Fibroblast of pulmonary artery (primary cell): ENCODE results near the gene SLC17A7.
"Not testable (repeated sequence)": the region's sequence is repeated elsewhere in the genome, so short reads cannot be mapped to it uniquely, and the experiment has no call there.

Experiments used
- DNase-seq: peaks from one replicate; pipeline ENCODE4 v3.0.0-alpha.2; 2010; ENCODE audit warnings: low read depth
- H3K4me3 ChIP-seq: replicated peaks from 2 replicates; pipeline ENCODE4 v1.5.1; 2011; ENCODE audit warnings: low read depth, mild to moderate bottlenecking, control low read depth, low read length, moderate library complexity
- CTCF ChIP-seq: IDR thresholded peaks from 2 replicates; pipeline ENCODE4 v1.5.1; 2011; ENCODE audit warnings: mild to moderate bottlenecking, control low read depth, low read length, inconsistent platforms; ENCODE audit errors: missing control alignments

SLC17A7 gene

GRCh38 chr19:49475191-49475917, 34.0 kb upstream of the SLC17A7 start:
- no peak for TF ChIP-seq CTCF
- no peak overlapping the region for H3K4me3 ChIP-seq
- no peak for DNase-seq

GRCh38 chr19:49474542-49474924, 33.2 kb upstream of the SLC17A7 start:
- DNase-seq = no peak
- TF ChIP-seq CTCF = no peak
- H3K4me3 ChIP-seq = peak overlapping the region; percentile 71

- H3K4me3 ChIP-seq = peak within 1 kb of the TSS; percentile 71
- peak; percentile 68 for DNase-seq
- peak; percentile 83 for TF ChIP-seq CTCF
Observed at GRCh38 chr19:49473868-49474541, 32.7 kb upstream of the SLC17A7 start, which contains the start of gene FLT3LG. FLT3LG (plus strand) TSS chr19:49474215; CDS start chr19:49474640, 425 bp downstream.

- not testable (repeated sequence) for DNase-seq
- H3K4me3 ChIP-seq = peak overlapping the region; percentile 71
Observed at GRCh38 chr19:49473501-49473867, 32.2 kb upstream of the SLC17A7 start.

GRCh38 chr19:49472936-49473335, 31.6 kb upstream of the SLC17A7 start:
- no peak for TF ChIP-seq CTCF
- no peak overlapping the region for H3K4me3 ChIP-seq
- no peak for DNase-seq

GRCh38 chr19:49470615-49470978, 29.3 kb upstream of the SLC17A7 start:
- no peak for DNase-seq
- H3K4me3 ChIP-seq = no peak overlapping the region
- TF ChIP-seq CTCF = no peak

GRCh38 chr19:49469828-49470614, 28.7 kb upstream of the SLC17A7 start:
- TF ChIP-seq CTCF = no peak
- no peak overlapping the region for H3K4me3 ChIP-seq
- DNase-seq = no peak
